Nephron (organoid): ENCODE results near the gene AVL9.

ENCODE experiments used
- H3K27ac Mint-ChIP-seq, 3 experiments: 2 replicates each; pipeline ENCODE4 v1.8.0; 2020; ENCODE audit warnings: mixed read lengths in 3 of 3, mild to moderate bottlenecking in 2 of 3, moderate library complexity in 1 of 3
- H3K27me3 Mint-ChIP-seq: 2 replicates; pipeline ENCODE4 v1.8.0; 2021; ENCODE audit warnings: low read depth, mild to moderate bottlenecking, moderate library complexity, mixed read lengths
- H3K36me3 Mint-ChIP-seq: 2 replicates; pipeline ENCODE4 v1.8.0; 2020; ENCODE audit warnings: low read depth, mixed read lengths
- H3K4me1 Mint-ChIP-seq: 2 replicates; pipeline ENCODE4 v1.8.0; 2020; ENCODE audit warnings: mixed read lengths
- H3K4me3 Mint-ChIP-seq, 3 experiments: 2 replicates each; pipeline ENCODE4 v1.8.0; 2020; ENCODE audit warnings: mild to moderate bottlenecking in 3 of 3, mixed read lengths in 3 of 3, moderate library complexity in 2 of 3
- H3K9me3 Mint-ChIP-seq: 2 replicates; pipeline ENCODE4 v1.8.0; 2020; ENCODE audit warnings: mixed read lengths
- CTCF ChIP-seq, 3 experiments: fragments of 200-600 bp; sonication (generic); IDR thresholded peaks; one replicate each; pipeline ENCODE4 v1.5.0; 2021; ENCODE audit warnings: antibody characterized with exemption in 3 of 3; ENCODE audit not compliant: unreplicated experiment in 3 of 3

AVL9 gene

GRCh38 chr7:32539919-32540531 lies 44.7 kb downstream of the AVL9 start:
- Mint-ChIP-seq H3K27me3 (no peaks in the 10 kb centered on the region), H3K9me3 (no peaks in the 10 kb centered on the region), H3K4me3 (no peak overlapping the region), H3K27ac (no peak overlapping the region), H3K4me1 (no peaks in the 10 kb centered on the region), H3K36me3 (peaks cover 30% of the 10 kb centered on the region)
- TF ChIP-seq CTCF (IDR thresholded peaks at IDR 0.05; ENCODE audit: unreplicated experiment in 3 of 3) = no peak

- Mint-ChIP-seq H3K36me3 (peaks cover 34% of the 10 kb centered on the region), H3K9me3 (no peaks in the 10 kb centered on the region), H3K27ac (no peak overlapping the region), H3K27me3 (no peaks in the 10 kb centered on the region), H3K4me1 (no peaks in the 10 kb centered on the region), H3K4me3 (no peak overlapping the region)
- TF ChIP-seq CTCF (IDR thresholded peaks at IDR 0.05; ENCODE audit: unreplicated experiment in 3 of 3) = no peak
Observed at GRCh38 chr7:32542595-32542994, 47.3 kb downstream of the AVL9 start.

DNA sequence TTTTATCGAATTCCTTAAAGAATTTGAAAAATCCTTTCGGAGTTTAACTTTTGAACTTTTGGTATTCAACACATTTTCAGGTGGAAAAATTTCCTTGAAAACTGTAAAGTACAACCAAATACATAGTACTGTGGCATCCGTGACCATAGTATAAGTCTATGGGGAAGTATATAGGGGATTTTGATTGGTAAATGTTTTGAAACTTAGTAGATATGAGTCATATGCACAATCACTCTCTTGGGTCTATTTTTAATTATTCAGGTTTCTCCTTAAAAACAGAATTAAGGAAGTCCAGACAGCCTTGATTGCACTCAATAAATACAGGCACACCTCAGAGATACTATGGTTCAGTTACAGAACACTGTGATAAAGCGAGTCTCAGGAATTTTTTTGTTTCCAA lies 64.2 kb downstream of the AVL9 start:
- Mint-ChIP-seq H3K4me1 (peaks cover 2% of the 10 kb centered on the region), H3K9me3 (no peaks in the 10 kb centered on the region), H3K4me3 (no peak overlapping the region), H3K27ac (no peak overlapping the region), H3K27me3 (no peaks in the 10 kb centered on the region), H3K36me3 (peaks cover 54% of the 10 kb centered on the region)
- TF ChIP-seq CTCF (IDR thresholded peaks at IDR 0.05; ENCODE audit: unreplicated experiment in 3 of 3) = no peak

DNA sequence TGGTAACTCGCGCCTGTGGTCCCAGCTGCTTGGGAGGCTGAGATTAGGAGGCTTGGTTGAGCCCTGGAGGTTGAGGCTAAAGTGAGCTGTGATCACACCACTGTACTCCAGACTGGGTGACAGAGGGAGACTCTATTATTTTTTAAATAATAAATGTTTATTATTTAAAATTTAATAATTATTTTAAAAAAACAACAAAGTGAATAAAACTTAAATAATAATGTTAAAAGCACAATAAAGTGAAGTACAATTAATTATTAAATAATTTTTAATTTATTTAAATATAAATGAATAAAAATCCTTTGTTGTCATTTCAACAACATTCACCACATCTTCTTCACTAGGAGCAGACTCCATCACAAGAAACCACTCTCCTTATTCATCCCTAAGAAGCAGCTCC lies 64.8 kb downstream of the AVL9 start:
- Mint-ChIP-seq H3K4me3 (no peak overlapping the region), H3K27ac (no peak overlapping the region), H3K4me1 (peaks cover 7% of the 10 kb centered on the region), H3K27me3 (no peaks in the 10 kb centered on the region), H3K9me3 (no peaks in the 10 kb centered on the region), H3K36me3 (peaks cover 55% of the 10 kb centered on the region)
- no peak for TF ChIP-seq CTCF (IDR thresholded peaks at IDR 0.05; ENCODE audit: unreplicated experiment in 3 of 3)

GRCh38 chr7:32561613-32562012 lies 66.3 kb downstream of the AVL9 start:
- H3K4me1 Mint-ChIP-seq = peaks cover 7% of the 10 kb centered on the region
- H3K36me3 Mint-ChIP-seq = peaks cover 53% of the 10 kb centered on the region

More at GRCh38 chr7:32561613-32562012, 66.3 kb downstream of the AVL9 start:
- H3K9me3 Mint-ChIP-seq = no peaks in the 10 kb centered on the region
- TF ChIP-seq CTCF (IDR thresholded peaks at IDR 0.05; ENCODE audit: unreplicated experiment in 3 of 3) = no peak
- no peak overlapping the region for H3K4me3 Mint-ChIP-seq
- H3K27me3 Mint-ChIP-seq = no peaks in the 10 kb centered on the region
- H3K27ac Mint-ChIP-seq = no peak overlapping the region
